Activated naive CD4-positive, alpha-beta T cell treated with Interleukin-2 at 50 U/mL for 16 hours (primary cell): ENCODE data around the gene PAX5.

Source experiments
- DNase-seq: peaks from one replicate; pipeline ENCODE4 v3.0.0-alpha.2; 2020

PAX5 gene

GRCh38 chr9:36924757-36925432 lies 109.2 kb downstream of the PAX5 start:
- DNase-seq = no peak

- DNase-seq = no peak
Observed at GRCh38 chr9:36924071-36924470, 110.0 kb downstream of the PAX5 start.

- no peak for DNase-seq
Observed at GRCh38 chr9:36923025-36923625, 110.9 kb downstream of the PAX5 start.

GRCh38 chr9:36922548-36922947 lies 111.5 kb downstream of the PAX5 start:
- DNase-seq = no peak

- DNase-seq = no peak
Observed at GRCh38 chr9:36914212-36914577, 119.9 kb downstream of the PAX5 start.

GRCh38 chr9:36913393-36914211 lies 120.5 kb downstream of the PAX5 start:
- DNase-seq = no peak

GRCh38 chr9:36912620-36913019 lies 121.4 kb downstream of the PAX5 start:
- no peak for DNase-seq

GRCh38 chr9:36911601-36912412 lies 122.3 kb downstream of the PAX5 start:
- no peak for DNase-seq

- no peak for DNase-seq
Observed at GRCh38 chr9:36911037-36911436, 123.0 kb downstream of the PAX5 start.

GRCh38 chr9:36906492-36906891 lies 127.6 kb downstream of the PAX5 start:
- DNase-seq = no peak

GRCh38 chr9:36905101-36906066 lies 128.7 kb downstream of the PAX5 start:
- no peak for DNase-seq

- no peak for DNase-seq
Observed at GRCh38 chr9:36903541-36904435, 130.3 kb downstream of the PAX5 start.

GRCh38 chr9:36902861-36903524 lies 131.1 kb downstream of the PAX5 start:
- no peak for DNase-seq

- DNase-seq = no peak
Observed at GRCh38 chr9:36902080-36902716, 131.9 kb downstream of the PAX5 start.

GRCh38 chr9:36901528-36901927 lies 132.5 kb downstream of the PAX5 start:
- no peak for DNase-seq

- DNase-seq = no peak
Observed at GRCh38 chr9:36900856-36901220, 133.2 kb downstream of the PAX5 start.

- no peak for DNase-seq
Observed at GRCh38 chr9:36900136-36900855, 133.8 kb downstream of the PAX5 start.

- DNase-seq = no peak
Observed at GRCh38 chr9:36899406-36899805, 134.7 kb downstream of the PAX5 start.

GRCh38 chr9:36898431-36899020 lies 135.5 kb downstream of the PAX5 start:
- DNase-seq = no peak
